ENCODE results near the gene TRPV3. TPM values are rescaled to one million over a fixed set of nuclear protein-coding genes. Genes with fewer than 3 reads are reported as not detected.

TRPV3 gene
- total and polyA plus RNA-seq, 4 donors = 0.04 to 0.38 (median 0.26) TPM

DNA sequence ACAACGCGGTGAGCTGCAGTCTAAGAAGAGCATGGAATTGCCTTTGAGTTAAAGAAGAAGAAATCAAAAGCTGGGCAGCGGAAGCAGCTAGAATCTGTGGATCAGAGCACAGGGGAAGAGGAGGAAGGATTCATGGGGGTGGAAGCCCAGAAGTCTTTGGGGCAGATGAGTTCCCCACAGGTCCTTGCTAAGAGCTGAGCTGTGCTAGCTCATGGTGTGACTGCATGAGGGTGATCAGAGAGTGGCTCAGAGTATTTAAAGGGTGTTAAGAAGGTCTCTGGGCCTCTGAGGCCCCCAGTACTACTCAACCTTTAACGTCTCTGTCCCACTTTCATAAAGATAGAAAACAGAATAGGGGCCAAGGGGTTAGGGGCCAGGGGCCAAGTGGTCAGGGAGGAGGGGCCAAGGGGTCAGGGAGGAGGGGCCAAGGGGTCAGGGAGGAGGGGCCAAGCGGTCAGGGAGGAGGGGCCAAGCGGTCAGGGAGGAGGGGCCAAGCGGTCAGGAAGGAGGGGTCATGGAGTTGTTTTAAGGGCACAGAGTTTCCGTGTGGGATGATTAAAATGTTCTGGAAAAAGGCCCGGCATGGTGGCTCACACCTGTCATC lies 12.0 kb upstream of the TRPV3 start:
- Histone ChIP-seq H3K36me3 (ENCODE audit: control insufficient read depth in 4 of 4, insufficient read depth in 3 of 4, low read depth in 1 of 4, low read length in 3 of 4) (peaks cover 6 to 59% (median 29%) of the 10 kb centered on the region in 4 donors), H3K27ac (ENCODE audit: low read depth in 1 of 2, low read length in 2 of 2) (no peak overlapping the region), H3K4me3 (ENCODE audit: low read depth in 1 of 3, low read length in 3 of 3) (no peak overlapping the region), H3K9me3 (ENCODE audit: control insufficient read depth in 4 of 4, low read length in 3 of 4) (no peaks in the 10 kb centered on the region), H3K4me1 (ENCODE audit: control insufficient read depth in 4 of 4, insufficient read depth in 4 of 4, low read length in 3 of 4) (no peaks in the 10 kb centered on the region), H3K27me3 (ENCODE audit: control insufficient read depth in 4 of 4, insufficient read depth in 4 of 4, low read length in 3 of 4) (no peaks in the 10 kb centered on the region), H3K9ac (ENCODE audit: low read depth in 1 of 2, low read length in 2 of 2) (no peak overlapping the region)
- 94% methylated on average over 9 of the region's 9 CpGs for WGBS
- no peak for DNase-seq (ENCODE audit: low spot score)
- TF ChIP-seq RAD21 (IDR thresholded peaks at IDR 0.05) (no peak), NR2F2 (IDR thresholded peaks at IDR 0.05) (no peak), TAF1 (conservative IDR thresholded peaks at IDR 0.05) (no peak), GABPA (IDR thresholded peaks at IDR 0.05 in 1 of 2, conservative IDR thresholded peaks at IDR 0.05 in 1 of 2) (no peak), FOXA2 (IDR thresholded peaks at IDR 0.05) (no peak), EGR1 (IDR thresholded peaks at IDR 0.05; ENCODE audit: low read depth in 2 of 2) (no peak), YY1 (IDR thresholded peaks at IDR 0.05) (no peak)
- TF ChIP-seq, protein P1, sequence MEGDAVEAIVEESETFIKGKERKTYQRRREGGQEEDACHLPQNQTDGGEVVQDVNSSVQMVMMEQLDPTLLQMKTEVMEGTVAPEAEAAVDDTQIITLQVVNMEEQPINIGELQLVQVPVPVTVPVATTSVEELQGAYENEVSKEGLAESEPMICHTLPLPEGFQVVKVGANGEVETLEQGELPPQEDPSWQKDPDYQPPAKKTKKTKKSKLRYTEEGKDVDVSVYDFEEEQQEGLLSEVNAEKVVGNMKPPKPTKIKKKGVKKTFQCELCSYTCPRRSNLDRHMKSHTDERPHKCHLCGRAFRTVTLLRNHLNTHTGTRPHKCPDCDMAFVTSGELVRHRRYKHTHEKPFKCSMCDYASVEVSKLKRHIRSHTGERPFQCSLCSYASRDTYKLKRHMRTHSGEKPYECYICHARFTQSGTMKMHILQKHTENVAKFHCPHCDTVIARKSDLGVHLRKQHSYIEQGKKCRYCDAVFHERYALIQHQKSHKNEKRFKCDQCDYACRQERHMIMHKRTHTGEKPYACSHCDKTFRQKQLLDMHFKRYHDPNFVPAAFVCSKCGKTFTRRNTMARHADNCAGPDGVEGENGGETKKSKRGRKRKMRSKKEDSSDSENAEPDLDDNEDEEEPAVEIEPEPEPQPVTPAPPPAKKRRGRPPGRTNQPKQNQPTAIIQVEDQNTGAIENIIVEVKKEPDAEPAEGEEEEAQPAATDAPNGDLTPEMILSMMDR (IDR thresholded peaks at IDR 0.05; ENCODE audit: low read depth, low read length, missing input control) = no peak

DNA sequence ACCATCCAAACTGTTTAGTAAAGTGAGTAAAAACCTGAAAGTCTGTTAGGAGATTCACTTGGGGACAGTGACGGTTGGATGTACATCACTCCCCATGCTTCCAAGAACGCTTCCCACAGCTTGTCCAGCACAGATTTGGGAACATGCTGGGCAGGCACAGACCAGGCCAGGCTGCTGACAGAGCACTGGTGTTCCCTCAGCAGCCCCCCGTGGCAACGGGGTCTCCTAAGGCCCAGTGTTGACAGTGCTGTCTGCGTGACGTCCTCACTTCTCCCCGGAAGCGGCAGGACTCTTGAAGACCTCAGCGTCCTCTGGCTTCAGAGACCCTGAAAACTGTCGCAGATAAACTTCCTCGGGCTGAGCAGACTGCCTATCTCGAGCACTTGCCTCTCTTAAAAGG lies 8.9 kb upstream of the TRPV3 start:
- H3K4me1 ChIP-seq (ENCODE audit: control insufficient read depth in 4 of 4, insufficient read depth in 4 of 4, low read length in 3 of 4) = peaks cover 3 to 7% (median 5%) of the 10 kb centered on the region in 4 donors
- DNase-seq (ENCODE audit: low spot score) = no peak
- H3K4me3 ChIP-seq (ENCODE audit: low read depth in 1 of 3, low read length in 3 of 3) = no peak overlapping the region
- TF ChIP-seq, protein P2, sequence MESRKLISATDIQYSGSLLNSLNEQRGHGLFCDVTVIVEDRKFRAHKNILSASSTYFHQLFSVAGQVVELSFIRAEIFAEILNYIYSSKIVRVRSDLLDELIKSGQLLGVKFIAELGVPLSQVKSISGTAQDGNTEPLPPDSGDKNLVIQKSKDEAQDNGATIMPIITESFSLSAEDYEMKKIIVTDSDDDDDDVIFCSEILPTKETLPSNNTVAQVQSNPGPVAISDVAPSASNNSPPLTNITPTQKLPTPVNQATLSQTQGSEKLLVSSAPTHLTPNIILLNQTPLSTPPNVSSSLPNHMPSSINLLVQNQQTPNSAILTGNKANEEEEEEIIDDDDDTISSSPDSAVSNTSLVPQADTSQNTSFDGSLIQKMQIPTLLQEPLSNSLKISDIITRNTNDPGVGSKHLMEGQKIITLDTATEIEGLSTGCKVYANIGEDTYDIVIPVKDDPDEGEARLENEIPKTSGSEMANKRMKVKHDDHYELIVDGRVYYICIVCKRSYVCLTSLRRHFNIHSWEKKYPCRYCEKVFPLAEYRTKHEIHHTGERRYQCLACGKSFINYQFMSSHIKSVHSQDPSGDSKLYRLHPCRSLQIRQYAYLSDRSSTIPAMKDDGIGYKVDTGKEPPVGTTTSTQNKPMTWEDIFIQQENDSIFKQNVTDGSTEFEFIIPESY (IDR thresholded peaks at IDR 0.05) = no peak
- TF ChIP-seq HNF4A (conservative IDR thresholded peaks at IDR 0.05) = no peak
- no peak for TF ChIP-seq RAD21 (IDR thresholded peaks at IDR 0.05)
- no peak for TF ChIP-seq NR2F2 (IDR thresholded peaks at IDR 0.05)
- TF ChIP-seq RXRA (IDR thresholded peaks at IDR 0.05) = no peak
- TF ChIP-seq TAF1 (conservative IDR thresholded peaks at IDR 0.05) = no peak
- TF ChIP-seq, protein P1 (IDR thresholded peaks at IDR 0.05; ENCODE audit: low read depth, low read length, missing input control) = no peak
- no peak for TF ChIP-seq FOXA1 (IDR thresholded peaks at IDR 0.05)
- TF ChIP-seq EGR1 (IDR thresholded peaks at IDR 0.05; ENCODE audit: low read depth in 2 of 2) = no peak
- TF ChIP-seq, protein P3, sequence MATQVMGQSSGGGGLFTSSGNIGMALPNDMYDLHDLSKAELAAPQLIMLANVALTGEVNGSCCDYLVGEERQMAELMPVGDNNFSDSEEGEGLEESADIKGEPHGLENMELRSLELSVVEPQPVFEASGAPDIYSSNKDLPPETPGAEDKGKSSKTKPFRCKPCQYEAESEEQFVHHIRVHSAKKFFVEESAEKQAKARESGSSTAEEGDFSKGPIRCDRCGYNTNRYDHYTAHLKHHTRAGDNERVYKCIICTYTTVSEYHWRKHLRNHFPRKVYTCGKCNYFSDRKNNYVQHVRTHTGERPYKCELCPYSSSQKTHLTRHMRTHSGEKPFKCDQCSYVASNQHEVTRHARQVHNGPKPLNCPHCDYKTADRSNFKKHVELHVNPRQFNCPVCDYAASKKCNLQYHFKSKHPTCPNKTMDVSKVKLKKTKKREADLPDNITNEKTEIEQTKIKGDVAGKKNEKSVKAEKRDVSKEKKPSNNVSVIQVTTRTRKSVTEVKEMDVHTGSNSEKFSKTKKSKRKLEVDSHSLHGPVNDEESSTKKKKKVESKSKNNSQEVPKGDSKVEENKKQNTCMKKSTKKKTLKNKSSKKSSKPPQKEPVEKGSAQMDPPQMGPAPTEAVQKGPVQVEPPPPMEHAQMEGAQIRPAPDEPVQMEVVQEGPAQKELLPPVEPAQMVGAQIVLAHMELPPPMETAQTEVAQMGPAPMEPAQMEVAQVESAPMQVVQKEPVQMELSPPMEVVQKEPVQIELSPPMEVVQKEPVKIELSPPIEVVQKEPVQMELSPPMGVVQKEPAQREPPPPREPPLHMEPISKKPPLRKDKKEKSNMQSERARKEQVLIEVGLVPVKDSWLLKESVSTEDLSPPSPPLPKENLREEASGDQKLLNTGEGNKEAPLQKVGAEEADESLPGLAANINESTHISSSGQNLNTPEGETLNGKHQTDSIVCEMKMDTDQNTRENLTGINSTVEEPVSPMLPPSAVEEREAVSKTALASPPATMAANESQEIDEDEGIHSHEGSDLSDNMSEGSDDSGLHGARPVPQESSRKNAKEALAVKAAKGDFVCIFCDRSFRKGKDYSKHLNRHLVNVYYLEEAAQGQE (IDR thresholded peaks at IDR 0.05) = no peak
- TF ChIP-seq JUND (IDR thresholded peaks at IDR 0.05) = no peak
- TF ChIP-seq HNF4G (IDR thresholded peaks at IDR 0.05) = no peak
- TF ChIP-seq, protein P4, sequence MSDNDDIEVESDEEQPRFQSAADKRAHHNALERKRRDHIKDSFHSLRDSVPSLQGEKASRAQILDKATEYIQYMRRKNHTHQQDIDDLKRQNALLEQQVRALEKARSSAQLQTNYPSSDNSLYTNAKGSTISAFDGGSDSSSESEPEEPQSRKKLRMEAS (IDR thresholded peaks at IDR 0.05) = no peak
- no peak for TF ChIP-seq GABPA (IDR thresholded peaks at IDR 0.05 in 1 of 2, conservative IDR thresholded peaks at IDR 0.05 in 1 of 2)
- no peak for TF ChIP-seq SP1 (IDR thresholded peaks at IDR 0.05)
- no peak for TF ChIP-seq FOXA2 (IDR thresholded peaks at IDR 0.05)
- TF ChIP-seq, protein P5, sequence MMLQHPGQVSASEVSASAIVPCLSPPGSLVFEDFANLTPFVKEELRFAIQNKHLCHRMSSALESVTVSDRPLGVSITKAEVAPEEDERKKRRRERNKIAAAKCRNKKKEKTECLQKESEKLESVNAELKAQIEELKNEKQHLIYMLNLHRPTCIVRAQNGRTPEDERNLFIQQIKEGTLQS (IDR thresholded peaks at IDR 0.05) = no peak
- no peak overlapping the region for H3K27ac ChIP-seq (ENCODE audit: low read depth in 1 of 2, low read length in 2 of 2)
- peaks cover 3 to 35% (median 23%) of the 10 kb centered on the region in 4 donors for H3K36me3 ChIP-seq (ENCODE audit: control insufficient read depth in 4 of 4, insufficient read depth in 3 of 4, low read depth in 1 of 4, low read length in 3 of 4)
- H3K27me3 ChIP-seq (ENCODE audit: control insufficient read depth in 4 of 4, insufficient read depth in 4 of 4, low read length in 3 of 4) = no peaks in the 10 kb centered on the region
- 97% methylated on average over 12 of the region's 12 CpGs for WGBS
- no peaks in the 10 kb centered on the region for H3K9me3 ChIP-seq (ENCODE audit: control insufficient read depth in 4 of 4, low read length in 3 of 4)
- no peak overlapping the region for H3K9ac ChIP-seq (ENCODE audit: low read depth in 1 of 2, low read length in 2 of 2)
